IMR-90 (cell line): ENCODE results near the gene ANKK1. TPM values are rescaled to one million over a fixed set of nuclear protein-coding genes. Genes with fewer than 3 reads are reported as not detected.

Experiments used
- ATAC-seq: fragments of 200-7000 bp; cut with Tn5 transposase; 2 replicates; pipeline ENCODE4 v1.9.1; 2020; ENCODE audit warnings: low read depth, mild to moderate bottlenecking, moderate library complexity
- BruUV-seq: library from RNA; stranded (reverse); fragments of 400-500 nt; replicated peaks from 2 replicates; lab custom pipeline; 2021; lab: Mats Ljungman, UMichigan
- CTCF ChIA-PET: fragments of 300-600 bp; formaldehyde crosslinking; extraction: SDS; loops from one replicate; lab custom pipeline; 2021; ENCODE audit warnings: antibody characterized with exemption; lab: Yijun Ruan, JAX
- POLR2A ChIA-PET: fragments of 300-600 bp; sonication (Branson Sonifier 250); formaldehyde crosslinking; loops from one replicate; lab custom pipeline; 2022; ENCODE audit warnings: antibody characterized with exemption; ENCODE audit not compliant: unreplicated experiment; lab: Charles Lee
- DNase-seq: peaks from one replicate; pipeline ENCODE4 v3.0.0; 2013
- H2AFZ ChIP-seq: replicated peaks from 2 replicates; pipeline ENCODE3; 2013; ENCODE audit warnings: low read length, mild to moderate bottlenecking; ENCODE audit not compliant: poor library complexity
- H2AK5ac ChIP-seq: 2 replicates; pipeline ENCODE4 v1.6.1; 2013; ENCODE audit warnings: low read depth, low read length, inconsistent platforms
- H2AK9ac ChIP-seq: replicated peaks from 2 replicates; pipeline ENCODE3; 2013; ENCODE audit warnings: mild to moderate bottlenecking, low read depth, low read length, moderate library complexity; ENCODE audit not compliant: poor library complexity
- H2BK120ac ChIP-seq: 2 replicates; pipeline ENCODE4 v1.6.1; 2013; ENCODE audit warnings: low read depth, low read length, inconsistent platforms
- H2BK15ac ChIP-seq: 3 replicates; pipeline ENCODE4 v1.6.1; 2013; ENCODE audit warnings: low read depth, low read length, inconsistent platforms
- H2BK20ac ChIP-seq: 2 replicates; pipeline ENCODE4 v1.6.1; 2013; ENCODE audit warnings: low read depth, mild to moderate bottlenecking, inconsistent platforms, low read length, moderate library complexity
- H2BK5ac ChIP-seq: 2 replicates; pipeline ENCODE4 v1.6.1; 2013; ENCODE audit warnings: mild to moderate bottlenecking, low read depth, low read length, inconsistent platforms; ENCODE audit not compliant: poor library complexity, severe bottlenecking
- H3K14ac ChIP-seq: replicated peaks from 2 replicates; pipeline ENCODE4 v1.6.1; 2013; ENCODE audit warnings: low read depth, low read length, inconsistent platforms
- H3K18ac ChIP-seq: 2 replicates; pipeline ENCODE4 v1.6.1; 2013; ENCODE audit warnings: low read depth, low read length, control low read depth
- H3K23ac ChIP-seq: 2 replicates; pipeline ENCODE4 v1.6.1; 2013; ENCODE audit warnings: low read depth, low read length, inconsistent platforms
- H3K27ac ChIP-seq: 2 replicates; pipeline ENCODE4 v1.5.1; 2013; ENCODE audit warnings: mild to moderate bottlenecking, control low read depth, low read length; ENCODE audit not compliant: insufficient read depth
- H3K27me3 ChIP-seq: 2 replicates; pipeline ENCODE4 v1.6.1; 2013; ENCODE audit warnings: low read length; ENCODE audit not compliant: control insufficient read depth, insufficient read depth
- H3K36me3 ChIP-seq: 2 replicates; pipeline ENCODE4 v1.6.1; 2013; ENCODE audit warnings: low read length, mixed read lengths; ENCODE audit not compliant: control insufficient read depth, insufficient read depth
- H3K4ac ChIP-seq: 2 replicates; pipeline ENCODE4 v1.6.1; 2013; ENCODE audit warnings: low read depth, low read length, inconsistent platforms
- H3K4me1 ChIP-seq: 2 replicates; pipeline ENCODE4 v1.6.1; 2013; ENCODE audit warnings: low read length, mixed read lengths; ENCODE audit not compliant: control insufficient read depth, insufficient read depth
- H3K4me2 ChIP-seq: 2 replicates; pipeline ENCODE4 v1.6.1; 2013; ENCODE audit warnings: low read depth, mild to moderate bottlenecking, control low read depth, low read length, moderate library complexity
- H3K4me3 ChIP-seq: 2 replicates; pipeline ENCODE4 v1.5.1; 2013; ENCODE audit warnings: low read depth, mild to moderate bottlenecking, control low read depth, low read length, moderate library complexity; ENCODE audit not compliant: insufficient read depth
- H3K56ac ChIP-seq: 2 replicates; pipeline ENCODE4 v1.6.1; 2013; ENCODE audit warnings: low read length, inconsistent platforms; ENCODE audit not compliant: insufficient read depth; ENCODE audit errors: extremely low read depth
- H3K79me1 ChIP-seq, 2 experiments: 2 replicates each; pipeline ENCODE4 v1.6.1; 2013; ENCODE audit warnings: low read length in 2 of 2, inconsistent platforms in 1 of 2, low read depth in 1 of 2
- H3K9ac ChIP-seq: 2 replicates; pipeline ENCODE4 v1.6.1; 2013; ENCODE audit warnings: low read depth, low read length, control low read depth
- H3K9me1 ChIP-seq: 2 replicates; pipeline ENCODE4 v1.6.1; 2013; ENCODE audit warnings: low read length, inconsistent platforms; ENCODE audit not compliant: insufficient read depth
- H3K9me3 ChIP-seq: 2 replicates; pipeline ENCODE4 v1.6.1; 2013; ENCODE audit warnings: low read length; ENCODE audit not compliant: control insufficient read depth, insufficient read depth
- H4K20me1 ChIP-seq: 2 replicates; pipeline ENCODE4 v1.6.1; 2013; ENCODE audit warnings: low read length, inconsistent platforms; ENCODE audit not compliant: insufficient read depth
- H4K5ac ChIP-seq: 2 replicates; pipeline ENCODE4 v1.6.1; 2013; ENCODE audit warnings: mild to moderate bottlenecking, low read depth, low read length, control low read depth
- H4K8ac ChIP-seq, 2 experiments: 2 replicates each; pipeline ENCODE4 v1.6.1; 2013; ENCODE audit warnings: low read depth in 2 of 2, low read length in 2 of 2, control low read depth in 1 of 2, inconsistent platforms in 1 of 2
- H4K91ac ChIP-seq: 2 replicates; pipeline ENCODE4 v1.6.1; 2013; ENCODE audit warnings: low read depth, low read length, inconsistent platforms; ENCODE audit not compliant: insufficient read depth
- BHLHE40 ChIP-seq: fragments of 150-350 bp; IDR thresholded peaks from 2 replicates; pipeline ENCODE4 v1.6.1; 2016; ENCODE audit warnings: mild to moderate bottlenecking, low read depth, low read length
- CEBPB ChIP-seq: IDR thresholded peaks from 2 replicates; pipeline ENCODE4 v1.6.1; 2012; ENCODE audit warnings: low read depth, low read length, improper control_type of control experiment
- CHD1 ChIP-seq: IDR thresholded peaks from 2 replicates; pipeline ENCODE4 v1.6.1; 2012; ENCODE audit warnings: low read depth, low read length, improper control_type of control experiment
- ELK1 ChIP-seq: fragments of 150-350 bp; IDR thresholded peaks from 2 replicates; pipeline ENCODE4 v1.6.1; 2016; ENCODE audit warnings: low read depth, mild to moderate bottlenecking, low read length, moderate library complexity, borderline replicate concordance
- FOS ChIP-seq: fragments of 150-350 bp; IDR thresholded peaks from 2 replicates; pipeline ENCODE4 v1.6.1; 2016; ENCODE audit warnings: low read depth, low read length
- MAFK ChIP-seq: IDR thresholded peaks from 2 replicates; pipeline ENCODE4 v1.6.1; 2012; ENCODE audit warnings: low read depth, low read length, improper control_type of control experiment
- MAZ ChIP-seq: IDR thresholded peaks from 2 replicates; pipeline ENCODE4 v1.6.1; 2012; ENCODE audit warnings: low read depth, mild to moderate bottlenecking, low read length, improper control_type of control experiment, moderate library complexity, borderline replicate concordance
- MXI1 ChIP-seq: IDR thresholded peaks from 2 replicates; pipeline ENCODE4 v1.6.1; 2012; ENCODE audit warnings: low read depth, mild to moderate bottlenecking, low read length, moderate library complexity, borderline replicate concordance
- NFE2L2 ChIP-seq: fragments of 150-350 bp; IDR thresholded peaks from 2 replicates; pipeline ENCODE4 v1.6.1; 2016; ENCODE audit warnings: low read depth, mild to moderate bottlenecking, low read length
- POLR2A ChIP-seq: IDR thresholded peaks from 2 replicates; pipeline ENCODE4 v1.6.1; 2012; ENCODE audit warnings: mild to moderate bottlenecking, low read depth, low read length
- RAD21 ChIP-seq: IDR thresholded peaks from 2 replicates; pipeline ENCODE4 v1.6.1; 2012; ENCODE audit warnings: low read length, improper control_type of control experiment
- RCOR1 ChIP-seq: IDR thresholded peaks from 2 replicates; pipeline ENCODE4 v1.6.1; 2012; ENCODE audit warnings: mild to moderate bottlenecking, low read length, improper control_type of control experiment; ENCODE audit not compliant: insufficient replicate concordance
- RFX5 ChIP-seq: IDR thresholded peaks from 2 replicates; pipeline ENCODE4 v1.8.0; 2012; ENCODE audit warnings: low read depth, mild to moderate bottlenecking, low read length, moderate library complexity
- SMC3 ChIP-seq: fragments of 150-350 bp; IDR thresholded peaks from 2 replicates; pipeline ENCODE4 v1.6.1; 2016; ENCODE audit warnings: low read depth, mild to moderate bottlenecking, antibody characterized with exemption, low read length, moderate library complexity
- WGBS, 2 experiments: methylation state at CpG; one replicate each; pipeline versions ENCODE4 v1.1.5 to v1.1.7; 2013; ENCODE audit warnings: missing lambda C conversion rate in 2 of 2; ENCODE audit not compliant: insufficient read length in 1 of 2; ENCODE audit errors: extremely low coverage in 2 of 2; 5-methylcytosine and 5-hydroxymethylcytosine counted together
- dilution Hi-C: fragments of 300-500 bp; cut with HindIII; formaldehyde crosslinking; loops from one replicate; pipeline ENCODE4 v1.14.3; 2018; ENCODE audit warnings: low sequenced_read_pairs; ENCODE audit not compliant: unreplicated experiment
- in situ Hi-C: fragments of 300-500 bp; cut with MboI; formaldehyde crosslinking; loops from 3 replicates; pipeline ENCODE4 v1.14.3; 2019; ENCODE audit warnings: low sequenced_read_pairs, inconsistent platforms, mixed read lengths
- intact Hi-C: fragments of 100-400 bp; cut with micrococcal nuclease; formaldehyde crosslinking; loops from 2 replicates; pipeline ENCODE4 v1.10.0; 2022
- polyA plus RNA-seq, 3 experiments: library from polyadenylated mRNA; depleted of rRNA; stranded (reverse); fragments of >200 nt; gene quantifications; 2 replicates each; pipeline ENCODE4 v1.2.3, GENCODE V29; 2012; ENCODE audit warnings: low replicate concordance in 1 of 3
- total RNA-seq: library from RNA; depleted of rRNA; stranded (reverse); fragments of >200 nt; gene quantifications from 2 replicates; pipeline ENCODE4 v1.2.3, GENCODE V29; 2012
- TF ChIP-seq, protein P1 (sequence below): conservative IDR thresholded peaks from 2 replicates; pipeline ENCODE4 v1.5.1; 2012; ENCODE audit warnings: mild to moderate bottlenecking, low read depth, low read length, improper control_type of control experiment
- TF ChIP-seq, protein P2 (sequence below): fragments of 150-350 bp; IDR thresholded peaks from 2 replicates; pipeline ENCODE4 v1.6.1; 2017; ENCODE audit warnings: mild to moderate bottlenecking, antibody characterized with exemption, low read length, low read depth

Gene ANKK1
- total and polyA plus RNA-seq, 2 of the 4 experiments (the other 2 are of a cell fraction): not detected

DNA sequence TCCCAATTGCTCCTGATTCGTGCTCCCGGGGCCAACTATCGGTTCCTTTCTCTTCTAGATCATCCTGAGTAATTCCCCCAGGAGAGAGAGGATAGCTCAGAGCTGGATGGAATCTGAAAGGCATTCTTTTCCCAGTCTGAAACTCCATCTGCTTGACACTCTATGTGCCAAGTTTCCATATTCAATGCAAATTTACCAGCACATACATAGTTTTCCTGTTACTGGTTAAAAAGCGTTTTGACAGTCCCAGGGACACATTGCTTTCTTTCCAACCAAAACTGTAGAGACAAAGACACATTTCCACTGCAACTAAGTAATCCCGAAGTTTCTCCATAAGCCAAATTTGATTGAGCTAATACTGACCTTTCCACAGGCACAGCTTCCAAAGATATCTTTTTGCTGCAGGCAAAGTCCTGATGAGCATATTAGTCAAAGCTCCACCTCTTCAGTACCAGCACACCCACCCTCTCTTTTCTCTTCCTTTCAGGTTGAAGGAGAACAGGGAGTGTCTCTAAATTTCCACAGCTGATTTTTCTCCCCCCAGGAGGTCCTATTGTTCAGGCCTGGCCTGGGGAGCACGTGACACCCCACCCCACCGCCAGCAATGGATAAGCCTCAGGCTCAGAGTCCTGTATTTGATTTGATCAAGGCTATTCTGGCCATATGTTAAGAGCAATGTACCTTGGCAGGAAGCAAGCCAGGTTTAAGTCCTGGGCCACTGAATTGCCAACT is 9.7 kb upstream of the ANKK1 start:
- H3K4ac ChIP-seq: no peak overlapping the region
- no peak overlapping the region for H4K8ac ChIP-seq
- H3K4me1 ChIP-seq: no peaks in the 10 kb centered on the region
- intact Hi-C loops: no loop called here
- 57% methylated on average over 1 of the region's 7 CpGs; no CpG with 5 or more reads in 1 of the 2 experiments for WGBS, 2 experiments
- peak; percentile 5 for DNase-seq
- no peak overlapping the region for H2BK20ac ChIP-seq
- H3K9me3 ChIP-seq: no peaks in the 10 kb centered on the region
- H2AK9ac ChIP-seq: no peak overlapping the region
- ChIA-PET POLR2A (no interaction called here), CTCF (no interaction called here)
- no peak overlapping the region for H3K4me2 ChIP-seq
- no peak overlapping the region for H2AFZ ChIP-seq
- dilution Hi-C loops: no loop called here
- no peak overlapping the region for H3K4me3 ChIP-seq
- H4K91ac ChIP-seq: no peak overlapping the region
- H3K79me1 ChIP-seq: no peaks in the 10 kb centered on the region
- H3K36me3 ChIP-seq: no peaks in the 10 kb centered on the region
- BruUV-seq: no TSS peak
- H4K20me1 ChIP-seq: no peaks in the 10 kb centered on the region
- H4K5ac ChIP-seq: no peak overlapping the region
- H3K23ac ChIP-seq: no peak overlapping the region
- H2BK5ac ChIP-seq: no peak overlapping the region
- no peak overlapping the region for H2BK15ac ChIP-seq
- no peak overlapping the region for H3K9ac ChIP-seq
- H2BK120ac ChIP-seq: no peak overlapping the region
- H3K27me3 ChIP-seq: peaks cover 9% of the 10 kb centered on the region
- TF ChIP-seq CHD1 (no peak), MAZ (no peak), RCOR1 (no peak), POLR2A (no peak), NFE2L2 (no peak), SMC3 (no peak), BHLHE40 (no peak), MAFK (no peak), CEBPB (no peak), FOS (no peak), RAD21 (no peak), MXI1 (no peak), ELK1 (no peak), RFX5 (no peak)
- TF ChIP-seq, protein P1, sequence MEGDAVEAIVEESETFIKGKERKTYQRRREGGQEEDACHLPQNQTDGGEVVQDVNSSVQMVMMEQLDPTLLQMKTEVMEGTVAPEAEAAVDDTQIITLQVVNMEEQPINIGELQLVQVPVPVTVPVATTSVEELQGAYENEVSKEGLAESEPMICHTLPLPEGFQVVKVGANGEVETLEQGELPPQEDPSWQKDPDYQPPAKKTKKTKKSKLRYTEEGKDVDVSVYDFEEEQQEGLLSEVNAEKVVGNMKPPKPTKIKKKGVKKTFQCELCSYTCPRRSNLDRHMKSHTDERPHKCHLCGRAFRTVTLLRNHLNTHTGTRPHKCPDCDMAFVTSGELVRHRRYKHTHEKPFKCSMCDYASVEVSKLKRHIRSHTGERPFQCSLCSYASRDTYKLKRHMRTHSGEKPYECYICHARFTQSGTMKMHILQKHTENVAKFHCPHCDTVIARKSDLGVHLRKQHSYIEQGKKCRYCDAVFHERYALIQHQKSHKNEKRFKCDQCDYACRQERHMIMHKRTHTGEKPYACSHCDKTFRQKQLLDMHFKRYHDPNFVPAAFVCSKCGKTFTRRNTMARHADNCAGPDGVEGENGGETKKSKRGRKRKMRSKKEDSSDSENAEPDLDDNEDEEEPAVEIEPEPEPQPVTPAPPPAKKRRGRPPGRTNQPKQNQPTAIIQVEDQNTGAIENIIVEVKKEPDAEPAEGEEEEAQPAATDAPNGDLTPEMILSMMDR: no peak
- TF ChIP-seq, protein P2, sequence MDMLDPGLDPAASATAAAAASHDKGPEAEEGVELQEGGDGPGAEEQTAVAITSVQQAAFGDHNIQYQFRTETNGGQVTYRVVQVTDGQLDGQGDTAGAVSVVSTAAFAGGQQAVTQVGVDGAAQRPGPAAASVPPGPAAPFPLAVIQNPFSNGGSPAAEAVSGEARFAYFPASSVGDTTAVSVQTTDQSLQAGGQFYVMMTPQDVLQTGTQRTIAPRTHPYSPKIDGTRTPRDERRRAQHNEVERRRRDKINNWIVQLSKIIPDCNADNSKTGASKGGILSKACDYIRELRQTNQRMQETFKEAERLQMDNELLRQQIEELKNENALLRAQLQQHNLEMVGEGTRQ: no peak
- in situ Hi-C loops: no loop called here
- H3K18ac ChIP-seq: no peak overlapping the region
- no peak overlapping the region for H3K14ac ChIP-seq
- H3K27ac ChIP-seq: no peak overlapping the region
- ATAC-seq: no peak
- H3K9me1 ChIP-seq: no peaks in the 10 kb centered on the region
- no peak overlapping the region for H3K56ac ChIP-seq
- H2AK5ac ChIP-seq: no peak overlapping the region
